Peyer's patch (tissue), 4 donors: Measurements from ENCODE around the gene IPO11.

ENCODE experiments used
- CTCF ChIP-seq, 6 experiments: fragments of 450-650 bp in 4 of 6; fragments of 200-600 bp in 2 of 6; sonication (generic) in 1 of 6; IDR thresholded peaks; one replicate each; pipeline ENCODE4 v1.5.1; 2017 to 2019; ENCODE audit warnings: antibody characterized with exemption in 6 of 6, mild to moderate bottlenecking in 3 of 6, moderate library complexity in 1 of 6
- POLR2A ChIP-seq, 2 donors: fragments of 450-650 bp; IDR thresholded peaks; one replicate each; pipeline ENCODE4 v1.5.1; 2017; ENCODE audit warnings: antibody characterized with exemption in 2 of 2, mild to moderate bottlenecking in 2 of 2, moderate library complexity in 2 of 2

DNA sequence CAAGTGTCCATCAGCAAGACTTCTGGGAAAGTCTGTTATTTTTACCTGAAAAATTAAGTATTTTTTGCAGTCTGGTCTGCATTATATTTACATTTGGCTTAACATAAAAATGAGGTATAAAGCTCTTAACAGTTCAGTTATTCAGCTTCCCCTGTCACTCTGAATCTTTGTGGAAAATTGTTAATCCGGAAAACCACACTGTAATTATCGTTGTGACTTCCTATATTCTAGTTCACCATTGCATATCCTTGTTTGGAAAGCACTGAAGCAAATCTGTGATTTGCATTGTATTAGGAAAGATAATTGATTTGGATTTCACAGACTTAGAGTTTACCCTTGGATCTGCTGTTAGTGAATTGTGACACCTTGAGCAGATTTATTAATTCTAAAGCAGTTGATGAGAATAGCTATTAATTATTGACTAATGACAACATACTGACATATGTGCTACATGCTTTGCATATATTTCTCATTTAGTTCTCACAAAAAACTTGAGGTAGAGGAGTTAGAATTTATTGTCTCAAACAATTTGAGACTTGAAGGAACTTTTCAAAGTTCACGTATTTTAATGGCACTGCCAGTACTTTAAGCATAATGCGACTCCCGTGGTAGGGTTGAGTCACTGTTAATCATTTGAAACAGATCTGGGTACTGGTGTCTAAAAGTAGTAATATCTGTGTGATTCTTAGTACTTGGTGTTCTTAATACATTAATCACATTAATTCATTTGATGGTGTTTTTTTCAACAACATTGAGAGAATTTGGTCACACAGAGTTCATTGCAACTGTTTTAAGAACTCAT is 94.3 kb downstream of the IPO11 start:
- no peak for TF ChIP-seq CTCF (IDR thresholded peaks at IDR 0.05)
- no peak for TF ChIP-seq POLR2A (IDR thresholded peaks at IDR 0.05)
